HG03066 (cell line): Measurements from ENCODE around the gene SCTR.

Source experiments
- ATAC-seq: cut with Tn5 transposase; IDR thresholded peaks from one replicate; pipeline ENCODE4 v1.9.1; 2021; ENCODE audit warnings: low read depth; ENCODE audit not compliant: unreplicated experiment

SCTR gene

GRCh38 chr2:119523952-119524694, at the start of gene SCTR:
Gene SCTR, minus strand, starts transcription at chr2:119524483. Its CDS starts 257 bp downstream, at chr2:119524226.
- no peak for ATAC-seq

GRCh38 chr2:119567292-119567691, 43.0 kb upstream of the SCTR start:
- ATAC-seq, result no peak

GRCh38 chr2:119565481-119565880, 41.2 kb upstream of the SCTR start:
- no peak for ATAC-seq

GRCh38 chr2:119553687-119554344, 29.5 kb upstream of the SCTR start:
- no peak for ATAC-seq

GRCh38 chr2:119552902-119553301, 28.6 kb upstream of the SCTR start:
- no peak for ATAC-seq

GRCh38 chr2:119550856-119551255, 26.6 kb upstream of the SCTR start:
- ATAC-seq, result no peak

- no peak for ATAC-seq
Observed at GRCh38 chr2:119550346-119550745, 26.1 kb upstream of the SCTR start.

GRCh38 chr2:119549241-119549640, 25.0 kb upstream of the SCTR start:
- ATAC-seq, result no peak

- ATAC-seq, result no peak
Observed at GRCh38 chr2:119548516-119549120, 24.3 kb upstream of the SCTR start.

- ATAC-seq, result no peak
Observed at GRCh38 chr2:119546447-119546767, 22.1 kb upstream of the SCTR start.

GRCh38 chr2:119545754-119546446, 21.6 kb upstream of the SCTR start:
- ATAC-seq, result no peak

GRCh38 chr2:119544939-119545475, 20.7 kb upstream of the SCTR start:
- ATAC-seq, result no peak

GRCh38 chr2:119544075-119544938, 20.0 kb upstream of the SCTR start, which contains the start of gene CFAP221:
Gene CFAP221, plus strand, starts transcription at chr2:119544449. Its CDS starts 1,683 bp downstream, at chr2:119546132.
- ATAC-seq, result peak; percentile 68

- ATAC-seq, result no peak
Observed at GRCh38 chr2:119541476-119541875, 17.2 kb upstream of the SCTR start.

GRCh38 chr2:119537792-119538191, 13.5 kb upstream of the SCTR start:
- ATAC-seq, result no peak

- ATAC-seq, result no peak
Observed at GRCh38 chr2:119536707-119537106, 12.4 kb upstream of the SCTR start.

- no peak for ATAC-seq
Observed at GRCh38 chr2:119536211-119536610, 11.9 kb upstream of the SCTR start.

- ATAC-seq, result no peak
Observed at GRCh38 chr2:119533560-119533959, 9.3 kb upstream of the SCTR start.

- ATAC-seq, result no peak
Observed at GRCh38 chr2:119531292-119531691, 7.0 kb upstream of the SCTR start.

GRCh38 chr2:119527999-119528398, 3.7 kb upstream of the SCTR start:
- no peak for ATAC-seq
